DND-41 (cell line): ENCODE data around the gene RTP4.

Experiments
- CTCF ChIP-seq: IDR thresholded peaks from 2 replicates; pipeline ENCODE4 v1.5.1; 2012; ENCODE audit warnings: borderline replicate concordance, low read length, moderate library complexity, mild to moderate bottlenecking; ENCODE audit not compliant: poor library complexity, severe bottlenecking; ENCODE audit errors: extremely low read depth
- EZH2 ChIP-seq: IDR thresholded peaks from 3 replicates; pipeline ENCODE4 v1.6.1; 2012; ENCODE audit warnings: borderline replicate concordance, low read depth, mild to moderate bottlenecking, moderate library complexity, low read length, inconsistent platforms; ENCODE audit not compliant: severe bottlenecking

GRCh38 chr3:187328691-187329090, 39.5 kb upstream of the RTP4 start:
- TF ChIP-seq EZH2 (no peak), CTCF (no peak)
